AG04450 (cell line): ENCODE data around the gene ILK. TPM values are rescaled to one million over a fixed set of nuclear protein-coding genes. Genes with fewer than 3 reads are reported as not detected.

Experiments used
- CTCF ChIA-PET: fragments of 300-600, 350-600 bp; formaldehyde crosslinking; extraction: SDS; loops from one replicate; lab custom pipeline; 2022; ENCODE audit warnings: antibody characterized with exemption, inconsistent platforms; lab: Charles Lee
- POLR2A ChIA-PET: fragments of 350-600 bp; formaldehyde crosslinking; extraction: SDS; loops from one replicate; lab custom pipeline; 2021; ENCODE audit warnings: antibody characterized with exemption, inconsistent platforms; lab: Yijun Ruan, JAX
- DNase-seq: peaks from one replicate; pipeline ENCODE4 v3.0.0-alpha.2; 2011; ENCODE audit warnings: low read depth, low spot score
- H3K27ac ChIP-seq: one replicate; pipeline ENCODE4 v1.5.1; 2012; ENCODE audit warnings: low read depth, low read length, control low read depth
- H3K27me3 ChIP-seq: one replicate; pipeline ENCODE4 v1.6.0; 2012; ENCODE audit warnings: low read length; ENCODE audit not compliant: control insufficient read depth, insufficient read depth
- H3K4me3 ChIP-seq: 2 replicates; pipeline ENCODE4 v1.5.1; 2011; ENCODE audit warnings: mild to moderate bottlenecking, low read depth, low read length, control low read depth
- H3K9me3 ChIP-seq: 2 replicates; pipeline ENCODE4 v1.5.1; 2012; ENCODE audit warnings: low read length; ENCODE audit not compliant: control insufficient read depth, insufficient read depth
- CTCF ChIP-seq: IDR thresholded peaks from 2 replicates; pipeline ENCODE4 v1.5.1; 2011; ENCODE audit warnings: low read depth, low read length, control low read depth, inconsistent platforms
- polyA plus RNA-seq: library from polyadenylated mRNA; depleted of rRNA; stranded (reverse); fragments of >200 nt; gene quantifications from 2 replicates; pipeline ENCODE4 v1.2.3, GENCODE V29; 2011; rRNA removed

ILK gene
- polyA plus RNA-seq, 1 experiment, result 362 TPM

GRCh38 chr11:6657346-6657745 lies 53.8 kb downstream of the ILK start:
- no peak overlapping the region for H3K4me3 ChIP-seq
- CTCF ChIA-PET, result interaction anchor here (1.4 to 3.8 kb wide), 4 partner anchors 10 to 278 kb away, joined by 4 to 23 read pairs (median 5); partner anchors contain the start of gene MRPL17
- H3K9me3 ChIP-seq, result no peaks in the 10 kb centered on the region
- H3K27ac ChIP-seq, result no peak overlapping the region
- peaks cover 9% of the 10 kb centered on the region for H3K27me3 ChIP-seq
- no peak for TF ChIP-seq CTCF
- POLR2A ChIA-PET, result no interaction called here
- no peak for DNase-seq

- TF ChIP-seq CTCF, result no peak
- H3K4me3 ChIP-seq, result no peak overlapping the region
- ChIA-PET CTCF (interaction anchor here (1.4 to 3.8 kb wide), 3 partner anchors 10 to 279 kb away, joined by 5 to 23 read pairs (median 5); no protein-coding TSS in a partner anchor), POLR2A (no interaction called here)
- no peaks in the 10 kb centered on the region for H3K9me3 ChIP-seq
- no peak for DNase-seq
- H3K27me3 ChIP-seq, result peaks cover 6% of the 10 kb centered on the region
- no peak overlapping the region for H3K27ac ChIP-seq
These were observed 55.1 kb downstream of the ILK start for GRCh38 chr11:6658647-6659046.

Other genes with a start within 250 kb of the ILK start
- gene SMPD1, start 213.3 kb upstream of the ILK start, polyA plus RNA-seq, result 68.0 and 83.7 TPM in 2 replicates
- gene APBB1, start 184.7 kb upstream of the ILK start, polyA plus RNA-seq, result 42.2 and 54.5 TPM in 2 replicates
- gene HPX, start 162.8 kb upstream of the ILK start, polyA plus RNA-seq, result 0.32 and 0.67 TPM in 2 replicates
- 10.5 and 11.7 TPM in 2 replicates for gene TRIM3, start 129.8 kb upstream of the ILK start, polyA plus RNA-seq
- 79.1 and 88.2 TPM in 2 replicates for gene ARFIP2, start 122.4 kb upstream of the ILK start, polyA plus RNA-seq
- gene TIMM10B, start 122.3 kb upstream of the ILK start, polyA plus RNA-seq, result 26.7 and 33.1 TPM in 2 replicates
- 2.2 and 3.1 TPM in 2 replicates for gene DNHD1, start 106.5 kb upstream of the ILK start, polyA plus RNA-seq
- gene RRP8, start 158 bp upstream of the ILK start, polyA plus RNA-seq, result 13.7 and 16.3 TPM in 2 replicates
- 170 and 215 TPM in 2 replicates for gene TAF10, start 8.4 kb downstream of the ILK start, polyA plus RNA-seq
- gene TPP1, start 15.6 kb downstream of the ILK start, polyA plus RNA-seq, result 128 and 152 TPM in 2 replicates
- gene DCHS1, start 52.0 kb downstream of the ILK start, polyA plus RNA-seq, result 8.7 and 11.2 TPM in 2 replicates
- gene MRPL17, start 79.6 kb downstream of the ILK start, polyA plus RNA-seq, result 63.3 and 69.1 TPM in 2 replicates
- 0.11 and 0.19 TPM in 2 replicates for gene OR2AG2, start 168.2 kb downstream of the ILK start, polyA plus RNA-seq
- not detected in 2 replicates for gene OR2AG1, start 179.2 kb downstream of the ILK start, polyA plus RNA-seq
- 0.02 and 0.06 TPM in 2 replicates for gene OR6A2, start 195.9 kb downstream of the ILK start, polyA plus RNA-seq
- gene OR10A5, start 241.9 kb downstream of the ILK start, polyA plus RNA-seq, result not detected in 2 replicates